Measurements from ENCODE around the gene GUCA1C.

DNA sequence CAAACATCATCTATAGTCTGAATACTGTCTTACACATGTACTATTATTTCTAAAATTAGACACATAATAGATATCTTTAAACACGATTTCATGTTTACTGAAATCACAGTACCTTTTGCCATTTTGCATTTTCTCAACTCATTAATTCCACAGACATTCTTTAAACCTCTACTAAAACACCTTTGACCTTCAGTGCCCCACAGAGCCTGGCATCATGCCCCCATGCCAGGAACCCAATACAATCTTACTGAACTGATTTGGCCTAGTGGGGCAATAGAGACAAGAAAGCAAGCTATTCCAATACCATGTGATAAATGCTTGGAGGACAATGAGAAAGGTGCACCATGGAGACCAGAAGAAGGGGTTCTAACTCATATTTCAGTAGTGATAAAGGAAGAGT lies 19.3 kb upstream of the GUCA1C start:
- no peak for TF ChIP-seq DMBX1 (CRISPR knock-in tag; IDR thresholded peaks at IDR 0.05; ENCODE audit: borderline replicate concordance)
- no peak for TF ChIP-seq GABPA (tag; conservative IDR thresholded peaks at IDR 0.05; ENCODE audit: low read depth)
- TF ChIP-seq, protein P1, sequence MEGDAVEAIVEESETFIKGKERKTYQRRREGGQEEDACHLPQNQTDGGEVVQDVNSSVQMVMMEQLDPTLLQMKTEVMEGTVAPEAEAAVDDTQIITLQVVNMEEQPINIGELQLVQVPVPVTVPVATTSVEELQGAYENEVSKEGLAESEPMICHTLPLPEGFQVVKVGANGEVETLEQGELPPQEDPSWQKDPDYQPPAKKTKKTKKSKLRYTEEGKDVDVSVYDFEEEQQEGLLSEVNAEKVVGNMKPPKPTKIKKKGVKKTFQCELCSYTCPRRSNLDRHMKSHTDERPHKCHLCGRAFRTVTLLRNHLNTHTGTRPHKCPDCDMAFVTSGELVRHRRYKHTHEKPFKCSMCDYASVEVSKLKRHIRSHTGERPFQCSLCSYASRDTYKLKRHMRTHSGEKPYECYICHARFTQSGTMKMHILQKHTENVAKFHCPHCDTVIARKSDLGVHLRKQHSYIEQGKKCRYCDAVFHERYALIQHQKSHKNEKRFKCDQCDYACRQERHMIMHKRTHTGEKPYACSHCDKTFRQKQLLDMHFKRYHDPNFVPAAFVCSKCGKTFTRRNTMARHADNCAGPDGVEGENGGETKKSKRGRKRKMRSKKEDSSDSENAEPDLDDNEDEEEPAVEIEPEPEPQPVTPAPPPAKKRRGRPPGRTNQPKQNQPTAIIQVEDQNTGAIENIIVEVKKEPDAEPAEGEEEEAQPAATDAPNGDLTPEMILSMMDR (IDR thresholded peaks at IDR 0.05 in 2 of 3, conservative IDR thresholded peaks at IDR 0.05 in 1 of 3; ENCODE audit: insufficient read depth in 2 of 3, low read depth in 1 of 3, low read length in 3 of 3): no peak
- no peak for TF ChIP-seq GATAD2B (IDR thresholded peaks at IDR 0.05; ENCODE audit: borderline replicate concordance)
- no peak for TF ChIP-seq POLR2AphosphoS5 (IDR thresholded peaks at IDR 0.05; ENCODE audit: control insufficient read depth, insufficient read depth, low read depth, low read length)
- TF ChIP-seq DPF2 (IDR thresholded peaks at IDR 0.05): no peak
- TF ChIP-seq POU5F1 (IDR thresholded peaks at IDR 0.05; ENCODE audit: borderline replicate concordance, low read depth, low read length, partially characterized antibody): no peak
- no peak for TF ChIP-seq ERF (CRISPR knock-in tag; IDR thresholded peaks at IDR 0.05)
- TF ChIP-seq USF2 (CRISPR knock-in tag; IDR thresholded peaks at IDR 0.05): no peak
- no peak for TF ChIP-seq GTF2F1 (IDR thresholded peaks at IDR 0.05; ENCODE audit: low read depth, low read length)
- TF ChIP-seq POLR2A (conservative IDR thresholded peaks at IDR 0.05): no peak
- no peak for TF ChIP-seq JUNB (CRISPR knock-in tag; conservative IDR thresholded peaks at IDR 0.05)

Measured in K562 (cell line).